Astrocyte of the cerebellum (primary cell): ENCODE data around the gene UBE2J1.
A peak's percentile ranks its signal among the peaks of the same experiment; 100 is the strongest.
"Not testable (repeated sequence)": the region's sequence is repeated elsewhere in the genome, so short reads cannot be mapped to it uniquely, and the experiment has no call there.

ENCODE experiments used
- DNase-seq: peaks from one replicate; pipeline ENCODE4 v3.0.0-alpha.2; 2011; ENCODE audit warnings: low read depth
- H3K4me3 ChIP-seq: 2 replicates; pipeline ENCODE4 v1.5.1; 2011; ENCODE audit warnings: mild to moderate bottlenecking, low read depth, low read length, moderate library complexity
- in situ Hi-C: cut with HindIII; loops from 2 replicates; pipeline ENCODE4 v1.10.0; 2017; ENCODE audit warnings: low sequenced_read_pairs
- TF ChIP-seq, protein P1 (sequence below): IDR thresholded peaks from 2 replicates; pipeline ENCODE4 v1.5.1; 2012; ENCODE audit warnings: low read length, low read depth, moderate library complexity, mild to moderate bottlenecking; ENCODE audit errors: missing control alignments

The UBE2J1 gene

DNA sequence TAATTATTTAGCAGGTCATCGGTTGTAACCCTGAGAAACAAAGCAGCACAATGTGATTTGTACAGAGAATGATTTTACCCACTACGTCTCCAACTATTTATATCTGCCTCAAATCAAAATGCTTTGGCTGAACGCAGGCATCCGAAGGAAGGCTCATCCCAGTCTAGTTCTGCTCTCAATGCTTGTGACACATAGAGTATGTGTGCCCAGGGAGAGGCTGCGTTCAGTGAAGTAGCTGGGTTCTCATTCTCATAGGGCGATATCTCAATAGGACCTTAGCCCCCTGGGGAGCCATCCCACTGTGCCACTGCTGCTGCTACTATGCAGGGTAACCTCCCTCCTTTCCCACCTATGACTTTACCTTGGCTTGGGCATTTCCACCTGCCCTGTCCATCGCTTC lies 37.8 kb downstream of the UBE2J1 start:
- no peak overlapping the region for H3K4me3 ChIP-seq
- DNase-seq = no peak
- TF ChIP-seq, protein P1, sequence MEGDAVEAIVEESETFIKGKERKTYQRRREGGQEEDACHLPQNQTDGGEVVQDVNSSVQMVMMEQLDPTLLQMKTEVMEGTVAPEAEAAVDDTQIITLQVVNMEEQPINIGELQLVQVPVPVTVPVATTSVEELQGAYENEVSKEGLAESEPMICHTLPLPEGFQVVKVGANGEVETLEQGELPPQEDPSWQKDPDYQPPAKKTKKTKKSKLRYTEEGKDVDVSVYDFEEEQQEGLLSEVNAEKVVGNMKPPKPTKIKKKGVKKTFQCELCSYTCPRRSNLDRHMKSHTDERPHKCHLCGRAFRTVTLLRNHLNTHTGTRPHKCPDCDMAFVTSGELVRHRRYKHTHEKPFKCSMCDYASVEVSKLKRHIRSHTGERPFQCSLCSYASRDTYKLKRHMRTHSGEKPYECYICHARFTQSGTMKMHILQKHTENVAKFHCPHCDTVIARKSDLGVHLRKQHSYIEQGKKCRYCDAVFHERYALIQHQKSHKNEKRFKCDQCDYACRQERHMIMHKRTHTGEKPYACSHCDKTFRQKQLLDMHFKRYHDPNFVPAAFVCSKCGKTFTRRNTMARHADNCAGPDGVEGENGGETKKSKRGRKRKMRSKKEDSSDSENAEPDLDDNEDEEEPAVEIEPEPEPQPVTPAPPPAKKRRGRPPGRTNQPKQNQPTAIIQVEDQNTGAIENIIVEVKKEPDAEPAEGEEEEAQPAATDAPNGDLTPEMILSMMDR = no peak
- in situ Hi-C loops = no loop called here

DNA sequence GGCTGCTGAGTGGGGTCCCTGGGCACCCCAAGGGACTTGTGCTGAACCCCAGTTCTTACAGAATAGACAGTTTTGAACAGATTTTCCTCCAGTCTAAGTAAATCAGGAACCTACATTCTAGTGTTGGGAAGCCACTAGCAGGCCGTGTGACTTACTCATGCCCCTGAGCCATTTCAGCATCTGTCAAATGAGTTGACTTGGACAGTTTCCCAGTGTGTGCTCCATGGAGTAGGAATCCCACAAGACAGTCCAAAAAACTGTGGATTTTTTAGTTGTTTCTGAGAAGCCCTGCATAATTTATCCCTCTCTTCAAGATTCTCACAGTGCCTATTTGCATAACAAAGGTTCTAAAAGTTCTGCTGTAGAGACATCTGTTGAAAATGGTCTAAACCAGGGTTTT lies 39.5 kb downstream of the UBE2J1 start:
- H3K4me3 ChIP-seq = no peak overlapping the region
- in situ Hi-C loops = no loop called here
- TF ChIP-seq, protein P1 = no peak
- DNase-seq = peak; percentile 93

DNA sequence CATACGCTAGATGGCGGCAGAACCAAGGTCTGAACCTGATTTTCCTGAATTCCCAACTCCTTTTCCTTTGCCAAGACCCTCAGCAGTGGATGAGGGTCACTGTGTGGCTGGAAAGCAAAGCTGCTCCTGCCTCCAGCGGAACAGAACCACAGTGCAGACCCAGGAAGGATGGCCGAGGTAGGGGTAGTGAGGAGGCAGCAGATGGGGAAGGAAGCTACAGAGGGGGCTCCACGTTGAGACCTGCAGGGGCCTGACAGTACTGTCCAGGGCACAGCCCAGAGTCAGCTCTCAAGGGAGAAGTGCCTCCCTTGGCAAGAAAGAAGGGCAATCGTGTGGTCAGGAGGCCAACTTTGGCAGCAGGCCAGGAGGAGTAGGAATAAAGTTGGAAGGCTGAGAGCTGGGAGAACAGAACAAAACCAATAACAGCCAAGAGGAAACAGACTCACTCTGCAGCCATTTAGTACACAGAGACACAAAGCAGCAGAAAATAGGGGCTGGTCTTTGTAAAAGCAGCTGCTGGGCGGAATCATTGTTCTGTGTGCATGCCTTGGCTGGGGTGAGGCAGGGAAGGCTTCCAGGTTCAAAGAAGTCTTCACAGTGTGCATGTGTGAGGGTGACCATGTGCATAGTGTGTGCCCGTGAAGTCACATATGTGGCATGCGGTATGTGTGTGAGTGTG lies 40.5 kb downstream of the UBE2J1 start:
- DNase-seq = peak; percentile 63
- no peak overlapping the region for H3K4me3 ChIP-seq
- TF ChIP-seq, protein P1 = peak; percentile 83
- in situ Hi-C loops = no loop called here

DNA sequence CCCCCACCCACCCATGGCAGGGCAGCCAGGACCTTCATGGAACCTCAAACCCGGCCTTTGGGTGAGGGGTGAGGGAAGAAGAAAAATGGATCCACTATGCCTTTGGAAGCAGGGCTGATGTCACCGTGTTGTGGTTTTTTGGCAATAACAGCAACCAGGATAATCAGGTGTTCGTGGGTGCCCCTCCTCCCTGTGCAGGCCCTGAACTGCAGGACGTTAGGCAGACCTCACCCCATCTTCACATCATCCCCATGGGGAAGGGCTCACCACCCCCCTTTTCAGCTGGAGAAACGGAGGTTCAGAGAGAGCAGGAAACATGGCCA lies 41.0 kb downstream of the UBE2J1 start:
- H3K4me3 ChIP-seq = no peak overlapping the region
- DNase-seq = no peak
- TF ChIP-seq, protein P1 = no peak
- in situ Hi-C loops = no loop called here

DNA sequence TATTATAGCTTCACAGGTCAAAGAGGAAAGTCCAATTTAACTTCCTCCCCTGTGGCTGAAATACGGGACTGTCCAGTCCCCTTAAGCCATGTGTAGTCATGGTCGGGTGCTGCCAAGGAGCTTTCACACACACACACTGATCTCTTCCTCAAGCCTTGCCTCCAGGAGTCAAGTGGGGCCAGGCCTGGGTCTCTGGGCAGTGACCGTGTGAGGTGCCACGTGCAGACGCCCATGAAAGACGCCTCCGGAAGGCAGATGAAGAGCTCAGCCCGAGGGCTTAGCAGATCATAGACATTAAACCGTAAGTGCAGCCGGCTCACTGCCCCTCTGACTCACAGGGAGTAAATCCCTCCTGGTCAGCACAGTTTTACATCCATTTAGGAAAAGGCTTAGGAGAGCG lies 41.6 kb downstream of the UBE2J1 start:
- no peak for DNase-seq
- TF ChIP-seq, protein P1 = no peak
- in situ Hi-C loops = no loop called here
- H3K4me3 ChIP-seq = no peak overlapping the region

DNA sequence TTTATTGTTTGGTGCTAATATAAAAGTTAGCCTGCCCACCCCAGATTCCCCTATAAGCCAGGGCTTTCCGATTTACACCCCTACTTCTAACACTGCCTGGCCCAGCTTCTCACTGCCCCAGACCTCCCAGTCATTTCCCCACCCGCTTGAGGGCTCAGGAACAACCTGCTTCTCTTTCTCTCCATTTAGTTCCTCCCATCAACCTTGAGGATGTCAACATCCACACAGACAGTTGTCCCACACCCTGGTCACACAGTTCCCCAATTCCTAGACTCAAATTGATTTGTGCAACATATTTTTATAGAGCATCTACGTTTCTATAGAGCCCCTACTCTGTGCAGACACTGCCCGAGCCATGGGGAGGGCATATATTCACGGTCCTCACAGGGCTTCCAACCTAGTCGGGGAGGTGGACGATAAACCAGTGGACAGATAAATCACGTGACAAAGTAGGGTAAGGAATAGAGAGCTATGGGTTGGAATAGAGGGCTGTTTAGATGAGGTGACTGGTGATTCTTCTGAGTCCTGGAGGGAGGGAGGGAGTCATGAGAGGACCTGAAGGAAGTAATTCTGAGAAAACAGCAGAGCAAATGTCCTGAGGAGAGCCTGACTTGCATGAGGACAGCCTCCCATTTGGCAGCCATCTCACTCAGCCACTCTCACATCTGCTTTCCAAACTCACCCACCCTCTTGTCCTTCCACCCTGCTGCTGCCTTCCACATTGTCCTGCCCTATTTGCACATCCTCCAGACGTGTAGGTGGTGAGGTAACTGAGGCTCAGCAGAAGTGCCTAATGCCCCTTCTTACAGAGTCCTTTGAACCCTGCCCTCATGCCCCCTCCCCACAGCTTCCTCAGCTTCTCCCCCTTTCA lies 43.8 kb downstream of the UBE2J1 start:
- no peak for DNase-seq
- H3K4me3 ChIP-seq = no peak overlapping the region
- in situ Hi-C loops = no loop called here
- TF ChIP-seq, protein P1 = no peak

DNA sequence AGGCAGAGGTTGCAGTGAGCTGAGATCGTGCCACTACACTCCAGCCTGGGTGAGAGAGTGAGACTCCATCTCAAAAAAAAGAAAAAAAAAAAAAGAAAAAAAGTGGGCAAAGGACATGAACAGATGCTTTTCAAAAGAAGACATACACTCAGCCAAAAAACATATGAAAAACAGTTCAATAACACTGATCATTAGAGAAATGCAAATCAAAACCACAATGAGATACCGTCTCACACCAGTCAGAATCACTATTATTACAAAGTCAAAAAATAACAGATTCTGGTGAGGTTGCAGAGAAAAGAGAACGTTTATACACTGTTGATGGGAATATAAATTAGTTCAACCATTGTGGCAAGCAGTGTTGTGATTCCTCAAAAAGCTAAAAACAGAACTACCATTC lies 48.0 kb downstream of the UBE2J1 start:
- in situ Hi-C loops, H3K4me3 ChIP-seq, DNase-seq: not testable (repeated sequence)
